ENCODE results near the gene SLC5A5.

Gene SLC5A5

DNA sequence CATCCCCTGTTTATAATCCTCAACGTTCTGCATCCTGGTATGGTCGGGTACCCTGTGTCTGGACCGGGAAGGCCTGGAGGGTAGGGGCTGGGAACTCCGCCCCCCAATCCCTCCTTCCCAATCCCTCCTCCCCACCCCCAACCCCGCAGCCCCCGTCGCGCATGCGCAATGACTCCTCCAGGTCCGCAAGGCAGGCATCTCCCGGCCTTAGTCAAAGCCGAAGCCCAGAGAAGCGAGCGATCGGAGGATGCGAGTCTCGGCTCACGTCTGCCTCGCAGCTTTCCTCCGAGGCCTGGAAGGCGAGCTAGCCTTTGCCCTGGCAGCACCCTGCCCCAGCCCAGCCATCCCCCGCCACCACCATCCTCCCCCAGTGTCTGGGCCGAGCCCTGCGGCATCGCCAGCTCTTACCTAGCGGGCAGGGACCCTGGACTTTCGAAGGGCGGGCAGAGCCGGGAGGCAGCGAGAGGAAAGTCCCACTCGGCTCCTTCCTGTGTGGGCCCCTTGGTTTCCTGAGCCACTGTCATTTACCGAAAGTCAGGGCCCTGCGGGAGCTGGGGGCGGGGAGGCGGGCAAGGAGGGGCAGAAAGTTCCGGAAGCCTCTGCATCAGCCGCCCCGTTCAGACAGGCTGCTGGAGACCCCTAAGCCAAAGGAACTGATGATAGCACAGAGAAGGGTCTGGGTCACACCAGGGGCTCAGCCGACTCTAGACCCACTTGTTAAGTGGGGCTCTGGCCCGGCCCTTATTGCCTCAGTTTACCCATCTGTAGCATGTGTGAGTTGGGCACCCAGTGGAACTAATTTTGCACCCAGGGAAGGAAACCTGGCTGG, 24.0 kb upstream of the SLC5A5 start, which contains the start of gene JAK3:
Gene JAK3, minus strand, starts transcription at position 445 of the 829 bp plus-strand sequence. CDS start 3,565 bp downstream, outside the sequence.
- DNase-seq (ENCODE audit: low spot score): no peak

GRCh38 chr19:17848595-17849292, 23.0 kb upstream of the SLC5A5 start:
- DNase-seq (ENCODE audit: low spot score): no peak

GRCh38 chr19:17854061-17854460, 17.7 kb upstream of the SLC5A5 start:
- no peak for DNase-seq (ENCODE audit: low spot score)

GRCh38 chr19:17855280-17856152, 16.2 kb upstream of the SLC5A5 start:
- peak; percentile 82 for DNase-seq (ENCODE audit: low spot score)

GRCh38 chr19:17859533-17860330, 12.0 kb upstream of the SLC5A5 start, which contains the start of gene RPL18A:
Gene RPL18A, plus strand, starts transcription at chr19:17859910. Its CDS starts 47 bp downstream, at chr19:17859957.
- DNase-seq (ENCODE audit: low spot score): peak; percentile 100

DNA sequence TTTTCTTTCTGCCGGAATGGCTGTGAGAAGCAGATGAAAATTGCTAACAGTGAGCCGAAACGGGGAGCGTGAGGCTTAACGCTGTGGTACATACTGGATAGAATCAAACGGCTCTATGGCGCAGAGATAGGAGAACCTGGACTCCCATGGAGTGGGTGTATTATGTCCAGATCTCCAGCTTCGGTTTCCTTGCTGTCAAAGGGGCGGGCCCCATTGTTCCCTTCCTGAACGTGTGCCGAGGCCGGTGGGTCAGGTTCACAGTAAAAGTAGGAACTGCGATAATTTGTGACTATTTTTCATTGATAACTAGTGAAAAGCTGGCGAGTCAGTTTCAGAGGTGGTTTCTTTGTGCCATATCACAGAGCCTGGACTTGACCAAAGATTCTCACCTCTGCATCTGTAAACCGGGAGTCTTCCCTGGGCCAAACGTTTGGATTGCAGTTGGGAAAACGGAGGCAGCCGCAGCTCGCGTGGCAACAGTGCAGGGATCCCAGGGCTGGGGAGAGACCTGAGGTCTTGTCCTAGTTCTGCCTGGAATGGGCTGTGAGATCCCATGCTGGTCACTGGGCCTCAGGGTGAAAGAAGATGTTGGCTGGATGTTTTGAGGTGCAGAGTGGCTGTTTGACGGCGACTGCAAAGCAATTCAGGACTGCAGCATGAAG, 11.3 kb upstream of the SLC5A5 start:
- DNase-seq (ENCODE audit: low spot score): no peak

DNA sequence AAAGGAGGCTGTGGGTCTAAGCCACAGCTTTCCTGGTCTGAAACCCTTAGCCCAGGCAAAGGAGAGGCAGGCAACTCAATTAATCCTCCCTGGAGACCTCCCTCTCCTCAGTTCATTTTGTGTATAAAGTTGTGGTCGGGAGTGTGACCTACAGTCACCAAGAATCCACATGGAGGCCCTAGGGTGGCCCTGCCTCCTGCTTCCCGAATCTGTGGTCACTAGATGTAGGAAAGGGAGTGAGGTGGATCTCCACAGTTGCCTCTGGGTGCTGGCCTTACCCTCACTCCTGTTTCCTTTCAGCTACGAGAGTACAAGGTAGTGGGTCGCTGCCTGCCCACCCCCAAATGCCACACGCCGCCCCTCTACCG, 10.8 kb upstream of the SLC5A5 start:
- DNase-seq (ENCODE audit: low spot score): no peak

DNA sequence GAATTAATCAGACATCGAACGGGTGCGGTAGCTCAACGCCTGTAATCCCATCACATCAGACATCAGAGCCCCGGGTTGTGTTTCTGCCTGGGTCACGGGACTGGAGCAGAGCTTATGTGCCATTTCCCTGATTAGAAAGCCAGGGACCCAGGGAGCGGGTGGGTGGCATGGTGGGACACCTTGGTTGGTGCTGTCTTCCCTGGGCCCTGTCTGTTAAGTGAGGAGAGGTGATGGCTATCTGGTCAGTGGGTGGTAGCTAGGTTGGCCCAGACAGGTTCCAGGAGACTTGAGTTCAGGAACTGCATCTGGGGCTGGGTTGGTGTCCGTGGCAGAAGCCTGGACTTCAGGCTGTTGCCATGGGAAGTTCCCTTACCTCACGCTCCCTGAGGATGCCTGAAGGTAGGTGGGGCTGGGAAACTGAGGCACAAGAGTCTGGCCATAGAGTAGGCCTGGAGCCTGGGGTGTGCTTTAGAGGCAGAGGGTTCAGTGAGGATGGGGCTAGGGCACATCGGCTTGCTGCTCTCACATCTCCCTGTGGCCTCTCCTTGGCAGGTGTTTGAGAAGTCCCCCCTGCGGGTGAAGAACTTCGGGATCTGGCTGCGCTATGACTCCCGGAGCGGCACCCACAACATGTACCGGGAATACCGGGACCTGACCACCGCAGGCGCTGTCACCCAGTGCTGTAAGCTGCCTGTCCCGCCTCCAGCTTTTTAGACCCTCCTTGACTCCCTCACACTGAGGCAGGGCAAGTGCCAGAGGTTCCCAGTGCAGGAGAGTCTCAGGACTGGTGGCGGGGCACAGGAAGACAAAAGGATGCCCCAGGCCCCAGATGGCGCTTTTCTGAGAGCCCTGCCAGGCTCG, 10.0 kb upstream of the SLC5A5 start:
- DNase-seq (ENCODE audit: low spot score): no peak

GRCh38 chr19:17862711-17863519, 8.8 kb upstream of the SLC5A5 start:
- DNase-seq (ENCODE audit: low spot score): no peak

DNA sequence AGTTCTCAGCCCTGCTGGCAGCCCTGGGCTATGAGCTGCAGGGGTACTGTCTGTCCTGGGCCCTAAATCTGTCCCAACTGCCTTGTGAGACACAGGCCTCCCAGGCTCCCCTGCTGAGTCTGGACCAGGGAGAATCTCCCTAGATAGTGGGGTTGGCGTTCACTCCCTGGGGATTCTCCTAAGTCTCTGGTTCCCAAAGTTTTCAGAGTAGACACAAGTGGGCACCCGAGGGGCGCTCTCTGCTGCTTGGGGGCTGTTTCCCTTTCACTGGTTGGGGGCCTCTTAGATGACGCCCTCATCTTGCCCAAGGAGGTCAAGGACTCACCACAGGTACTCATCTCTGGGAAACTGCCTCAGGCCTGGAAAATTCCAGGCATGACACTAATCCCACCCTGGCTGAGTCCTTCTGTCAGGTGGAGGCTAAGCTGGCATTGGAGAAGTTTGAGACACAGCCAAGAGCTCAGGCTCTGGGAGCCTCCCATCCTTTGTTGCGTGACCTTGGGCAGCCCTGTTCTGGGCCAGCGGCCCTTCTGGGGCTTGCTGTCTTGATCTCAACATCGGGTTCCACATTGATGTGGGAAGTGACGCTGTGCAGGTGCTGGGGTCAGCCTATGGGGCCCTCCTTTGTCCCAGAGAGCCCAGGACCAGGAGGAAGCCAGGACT, 8.1 kb upstream of the SLC5A5 start:
- DNase-seq (ENCODE audit: low spot score): no peak

GRCh38 chr19:17865364-17866311, 6.1 kb upstream of the SLC5A5 start:
- DNase-seq (ENCODE audit: low spot score): no peak

DNA sequence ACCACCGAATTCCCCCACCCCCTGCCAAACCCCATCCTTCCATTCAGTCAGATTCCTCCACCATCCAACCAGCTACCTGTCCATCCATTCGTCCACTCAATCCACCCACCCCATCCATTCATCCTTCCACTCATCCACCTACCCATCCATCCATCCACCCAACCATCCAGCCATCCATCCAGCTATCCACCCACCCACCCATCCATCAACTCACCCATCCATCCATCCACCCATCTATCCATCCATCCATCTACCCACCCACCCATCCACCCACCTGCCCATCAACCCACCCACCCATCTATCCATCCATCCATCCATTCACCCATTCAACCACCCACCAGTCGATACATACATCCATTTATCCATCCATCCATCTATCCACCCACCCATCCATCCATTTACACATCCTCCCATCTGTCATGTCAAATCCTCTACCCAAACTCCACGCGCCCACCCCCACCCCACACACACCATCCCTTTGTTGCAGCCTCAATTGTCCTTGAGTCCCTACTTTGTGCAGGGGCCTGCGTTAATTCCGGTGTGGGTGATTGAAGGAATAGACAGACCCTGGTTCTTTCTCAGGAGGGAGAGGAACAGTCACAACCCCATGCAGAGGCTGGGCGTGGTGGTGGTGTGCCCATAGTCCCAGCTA, 5.3 kb upstream of the SLC5A5 start:
- no peak for DNase-seq (ENCODE audit: low spot score)

- DNase-seq (ENCODE audit: low spot score): no peak
These were observed 4.7 kb upstream of the SLC5A5 start for GRCh38 chr19:17866964-17867486.

- DNase-seq (ENCODE audit: low spot score): no peak
These were observed 3.1 kb upstream of the SLC5A5 start for GRCh38 chr19:17868669-17869068.

DNA sequence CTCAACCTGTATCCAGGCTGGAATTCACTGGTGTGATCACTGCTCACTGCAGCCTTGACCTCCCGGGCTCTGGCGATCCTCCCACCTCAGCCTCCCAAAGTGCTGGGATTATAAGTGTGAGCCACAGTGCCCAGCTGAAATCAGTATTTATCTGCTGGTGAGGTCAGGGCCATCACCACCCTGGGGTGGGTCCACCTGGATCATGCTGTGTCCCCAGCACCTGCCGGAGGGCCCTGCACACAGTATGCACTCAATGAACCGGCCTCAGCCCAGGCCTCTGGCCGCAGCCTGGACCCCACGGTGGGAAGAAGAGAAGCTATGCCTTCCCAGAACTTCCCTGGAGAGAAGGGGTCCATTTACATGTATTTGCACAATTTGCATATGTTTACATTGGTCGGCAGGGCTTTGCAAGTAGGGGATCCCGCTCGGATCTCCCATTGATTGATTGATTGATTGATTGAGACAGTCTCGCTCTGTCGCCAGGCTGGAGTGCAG, 2.6 kb upstream of the SLC5A5 start:
- DNase-seq (ENCODE audit: low spot score): no peak
